Measurements from ENCODE around the gene NRAP. TPM values are rescaled to one million over a fixed set of nuclear protein-coding genes. Genes with fewer than 3 reads are reported as not detected.

The NRAP gene
- total RNA-seq, 4 donors from 2014 or later = 811 to 2,339 (median 1,413) TPM

GRCh38 chr10:113612154-113612553, 51.7 kb downstream of the NRAP start:
- Histone ChIP-seq H3K4me3 (no peak overlapping the region), H3K27ac (peak overlapping the region; percentile 88 to 96 (median 90)), H3K4me1 (peaks cover 64 to 71% of the 10 kb centered on the region in 2 donors), H3K9me3 (no peaks in the 10 kb centered on the region), H3K36me3 (peaks cover 0 to 70% of the 10 kb centered on the region in 2 donors), H3K27me3 (no peaks in the 10 kb centered on the region)
- TF ChIP-seq, protein P1, sequence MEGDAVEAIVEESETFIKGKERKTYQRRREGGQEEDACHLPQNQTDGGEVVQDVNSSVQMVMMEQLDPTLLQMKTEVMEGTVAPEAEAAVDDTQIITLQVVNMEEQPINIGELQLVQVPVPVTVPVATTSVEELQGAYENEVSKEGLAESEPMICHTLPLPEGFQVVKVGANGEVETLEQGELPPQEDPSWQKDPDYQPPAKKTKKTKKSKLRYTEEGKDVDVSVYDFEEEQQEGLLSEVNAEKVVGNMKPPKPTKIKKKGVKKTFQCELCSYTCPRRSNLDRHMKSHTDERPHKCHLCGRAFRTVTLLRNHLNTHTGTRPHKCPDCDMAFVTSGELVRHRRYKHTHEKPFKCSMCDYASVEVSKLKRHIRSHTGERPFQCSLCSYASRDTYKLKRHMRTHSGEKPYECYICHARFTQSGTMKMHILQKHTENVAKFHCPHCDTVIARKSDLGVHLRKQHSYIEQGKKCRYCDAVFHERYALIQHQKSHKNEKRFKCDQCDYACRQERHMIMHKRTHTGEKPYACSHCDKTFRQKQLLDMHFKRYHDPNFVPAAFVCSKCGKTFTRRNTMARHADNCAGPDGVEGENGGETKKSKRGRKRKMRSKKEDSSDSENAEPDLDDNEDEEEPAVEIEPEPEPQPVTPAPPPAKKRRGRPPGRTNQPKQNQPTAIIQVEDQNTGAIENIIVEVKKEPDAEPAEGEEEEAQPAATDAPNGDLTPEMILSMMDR (IDR thresholded peaks at IDR 0.05 in 4 of 5, conservative IDR thresholded peaks at IDR 0.05 in 1 of 5) = no peak
- no peak for TF ChIP-seq POLR2A (IDR thresholded peaks at IDR 0.05)
- ATAC-seq (peak; percentile 85 to 87), DNase-seq (peak; percentile 84 to 95)
- in situ Hi-C loops (cut with MboI; ENCODE audit: low sequenced_read_pairs in 4 of 4) = no loop called here
- intact Hi-C loops (cut with DNase I; ENCODE audit: low total_unique reads) = no loop called here

DNA sequence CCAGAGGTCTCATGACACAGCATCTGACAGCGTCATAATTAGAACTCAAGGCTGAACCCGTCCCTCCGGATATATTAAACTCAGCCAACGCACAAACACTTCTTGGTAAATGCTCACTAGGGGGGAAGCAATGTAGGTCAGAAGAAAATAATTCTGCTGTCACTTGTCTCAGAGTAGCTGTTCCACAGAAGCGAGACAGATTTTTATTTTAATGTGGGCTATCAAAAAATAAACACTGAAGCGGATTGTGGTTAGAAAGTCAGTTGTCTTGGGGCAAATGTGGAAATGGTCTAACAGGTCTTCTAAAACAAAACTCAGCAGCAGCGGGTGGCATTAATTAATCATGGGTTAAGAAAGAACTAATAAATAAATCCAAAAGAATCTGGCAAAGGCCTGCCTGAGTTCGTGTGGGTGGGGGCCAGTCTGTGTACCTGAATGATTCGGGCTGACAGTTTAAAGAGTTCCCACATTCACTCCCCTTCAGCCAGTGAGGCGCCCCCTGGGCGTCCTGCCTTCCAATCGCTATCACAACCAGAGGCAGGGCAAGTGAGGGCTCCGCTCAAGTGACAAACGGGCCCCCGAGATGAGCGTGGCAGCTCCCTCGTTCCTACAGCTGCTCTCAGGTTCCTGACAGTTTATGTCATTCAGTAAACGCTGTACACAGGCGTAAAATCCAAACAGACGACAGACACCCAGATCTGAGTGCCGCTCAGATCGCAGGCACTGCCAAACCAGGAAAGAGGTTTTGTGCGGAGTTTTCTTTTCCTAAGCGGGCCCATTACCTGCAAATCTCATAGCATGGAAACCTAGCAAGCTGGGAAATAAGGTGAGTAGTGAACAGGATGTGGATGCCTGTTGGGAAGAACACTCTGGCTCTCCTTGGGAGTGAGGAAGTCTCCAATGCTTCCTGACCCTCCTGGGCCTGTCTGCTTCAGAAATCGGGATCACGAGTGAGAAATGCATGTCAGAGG, 52.9 kb downstream of the NRAP start:
- Histone ChIP-seq H3K27me3 (no peaks in the 10 kb centered on the region), H3K4me1 (peaks cover 60 to 65% of the 10 kb centered on the region in 2 donors), H3K4me3 (no peak overlapping the region), H3K9me3 (no peaks in the 10 kb centered on the region), H3K27ac (peak overlapping the region; percentile 88 to 96 (median 90)), H3K36me3 (peaks cover 0 to 65% of the 10 kb centered on the region in 2 donors)
- no peak for ATAC-seq
- in situ Hi-C loops (cut with MboI; ENCODE audit: low sequenced_read_pairs in 4 of 4) = no loop called here
- DNase-seq = no peak
- no peak for TF ChIP-seq POLR2A (IDR thresholded peaks at IDR 0.05)
- TF ChIP-seq, protein P1 (IDR thresholded peaks at IDR 0.05 in 4 of 5, conservative IDR thresholded peaks at IDR 0.05 in 1 of 5) = no peak
- intact Hi-C loops (cut with DNase I; ENCODE audit: low total_unique reads) = no loop called here

DNA sequence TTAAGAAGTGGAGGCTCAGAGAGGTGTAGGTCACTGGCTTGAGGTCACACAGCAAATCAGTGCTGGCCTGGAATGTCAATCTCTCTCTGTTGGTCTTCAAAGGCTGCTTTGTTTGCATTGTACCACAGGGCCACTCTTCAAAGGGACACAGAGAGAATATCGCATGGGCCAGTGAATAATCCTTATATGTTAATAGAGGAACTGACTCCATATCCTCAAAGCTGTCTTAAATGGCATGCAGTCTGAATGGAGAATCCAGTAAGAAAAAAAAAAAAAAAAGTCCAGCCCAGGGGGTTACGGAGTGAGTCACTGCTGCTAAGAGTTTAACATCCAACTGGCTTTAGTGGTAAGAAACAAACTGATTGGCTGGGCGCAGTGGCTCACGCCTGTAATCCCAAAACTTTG, 54.1 kb downstream of the NRAP start:
- Histone ChIP-seq H3K36me3 (peaks cover 0 to 63% of the 10 kb centered on the region in 2 donors), H3K27ac (peak overlapping the region; percentile 88 to 96 (median 90)), H3K27me3 (no peaks in the 10 kb centered on the region), H3K4me1 (peaks cover 49 to 65% of the 10 kb centered on the region in 2 donors), H3K9me3 (no peaks in the 10 kb centered on the region), H3K4me3 (no peak overlapping the region)
- intact Hi-C loops (cut with DNase I; ENCODE audit: low total_unique reads) (no loop called here), in situ Hi-C loops (cut with MboI; ENCODE audit: low sequenced_read_pairs in 4 of 4) (no loop called here)
- DNase-seq = no peak
- TF ChIP-seq, protein P1 (IDR thresholded peaks at IDR 0.05 in 4 of 5, conservative IDR thresholded peaks at IDR 0.05 in 1 of 5) = no peak
- no peak for TF ChIP-seq POLR2A (IDR thresholded peaks at IDR 0.05)
- no peak for ATAC-seq

GRCh38 chr10:113605268-113605978, 58.4 kb downstream of the NRAP start:
- peak overlapping the region; percentile 70 to 96 (median 88) for H3K27ac ChIP-seq
- no peak for ATAC-seq

More at GRCh38 chr10:113605268-113605978, 58.4 kb downstream of the NRAP start:
- intact Hi-C loops (cut with DNase I; ENCODE audit: low total_unique reads) (no loop called here), in situ Hi-C loops (cut with MboI; ENCODE audit: low sequenced_read_pairs in 4 of 4) (no loop called here)
- Histone ChIP-seq H3K4me3 (no peak overlapping the region), H3K27me3 (no peaks in the 10 kb centered on the region), H3K36me3 (peaks cover 0 to 70% of the 10 kb centered on the region in 2 donors), H3K9me3 (no peaks in the 10 kb centered on the region), H3K4me1 (peaks cover 20 to 35% of the 10 kb centered on the region in 2 donors)
- DNase-seq = no peak
- TF ChIP-seq POLR2A (IDR thresholded peaks at IDR 0.05) = no peak
- TF ChIP-seq, protein P1 (IDR thresholded peaks at IDR 0.05 in 4 of 5, conservative IDR thresholded peaks at IDR 0.05 in 1 of 5) = no peak
